Sigmoid colon (tissue), 7 donors: ENCODE results near the gene LRRC52. TPM values are rescaled to one million over a fixed set of nuclear protein-coding genes. Genes with fewer than 3 reads are reported as not detected.

Experiments
- DNase-seq: peaks from one replicate; pipeline ENCODE4 v3.0.0-alpha.2; 2019
- H3K27ac ChIP-seq, 4 donors: fragments of 200-600 bp; sonication (generic); one replicate each; pipeline ENCODE4 v1.5.1; 2016 to 2019; ENCODE audit warnings: mild to moderate bottlenecking in 1 of 4
- H3K27me3 ChIP-seq, 3 donors: fragments of 200-600 bp; sonication (generic); one replicate each; pipeline ENCODE4 v1.5.1; 2019; ENCODE audit warnings: mild to moderate bottlenecking in 1 of 3
- H3K36me3 ChIP-seq, 4 donors: fragments of 200-600 bp; sonication (generic); one replicate each; pipeline ENCODE4 v1.5.1; 2016 to 2019
- H3K4me1 ChIP-seq, 4 donors: fragments of 200-600 bp; sonication (generic); one replicate each; pipeline ENCODE4 v1.5.1; 2017 to 2019
- H3K4me3 ChIP-seq, 4 donors: fragments of 200-600 bp; sonication (generic); one replicate each; pipeline ENCODE4 v1.5.1; 2017 to 2019; ENCODE audit warnings: mild to moderate bottlenecking in 2 of 4, moderate library complexity in 1 of 4
- H3K9me3 ChIP-seq, 4 donors: fragments of 200-600 bp in 3 of 4; sonication (generic) in 3 of 4; one replicate each; pipeline versions ENCODE4 v1.5.1 to v1.6.1; 2013 to 2019
- CTCF ChIP-seq, 4 experiments: fragments of 450-650 bp in 3 of 4; fragments of 200-600 bp in 1 of 4; IDR thresholded peaks; one replicate each; pipeline ENCODE4 v1.5.1; 2016 to 2019; ENCODE audit warnings: antibody characterized with exemption in 4 of 4, mild to moderate bottlenecking in 3 of 4, moderate library complexity in 2 of 4
- EP300 ChIP-seq, 4 donors: sonication (generic); formaldehyde crosslinking; IDR thresholded peaks; one replicate each; pipeline ENCODE4 v1.6.1; 2017; ENCODE audit warnings: antibody characterized with exemption in 4 of 4
- POLR2A ChIP-seq, 2 donors: fragments of 450-650 bp; IDR thresholded peaks; one replicate each; pipeline ENCODE4 v1.6.1; 2016; ENCODE audit warnings: antibody characterized with exemption in 2 of 2, mild to moderate bottlenecking in 2 of 2, moderate library complexity in 2 of 2
- POLR2AphosphoS5 ChIP-seq, 4 donors: sonication (generic); formaldehyde crosslinking; IDR thresholded peaks; one replicate each; pipeline ENCODE4 v1.6.1; 2017; ENCODE audit warnings: antibody characterized with exemption in 4 of 4
- WGBS, 2 donors: extraction: QIAGEN DNeasy Blood & Tissue Kit; methylation state at CpG; one replicate each; pipeline ENCODE4 v1.1.7; 2013; 5-methylcytosine and 5-hydroxymethylcytosine counted together
- intact Hi-C: fragments of 100-400 bp; cut with DNase I; formaldehyde crosslinking; loops from one replicate; pipeline ENCODE4 v1.15.1; 2023
- polyA plus RNA-seq, 3 donors: library from polyadenylated mRNA; stranded (reverse); fragments of 200-250 nt; gene quantifications; one replicate each; pipeline ENCODE4 v1.2.3, GENCODE V29; 2013
- total RNA-seq, 4 donors: library from RNA; depleted of rRNA; stranded (reverse); fragments of >200 nt; gene quantifications; one replicate each; pipeline ENCODE4 v1.1.0, GENCODE V29; 2016
- donor health status: healthy with polysubstance abuse.
- donor health status: Bipolar disorder and iron deficiency.
- donor health status: healthy.

LRRC52 gene, protein sequence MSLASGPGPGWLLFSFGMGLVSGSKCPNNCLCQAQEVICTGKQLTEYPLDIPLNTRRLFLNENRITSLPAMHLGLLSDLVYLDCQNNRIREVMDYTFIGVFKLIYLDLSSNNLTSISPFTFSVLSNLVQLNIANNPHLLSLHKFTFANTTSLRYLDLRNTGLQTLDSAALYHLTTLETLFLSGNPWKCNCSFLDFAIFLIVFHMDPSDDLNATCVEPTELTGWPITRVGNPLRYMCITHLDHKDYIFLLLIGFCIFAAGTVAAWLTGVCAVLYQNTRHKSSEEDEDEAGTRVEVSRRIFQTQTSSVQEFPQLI
- total RNA-seq (not detected), polyA plus RNA-seq (not detected)

- WGBS, 2 donors: 18 to 22% methylated on average over 12 of the region's 12 CpGs
- intact Hi-C loops: no loop called here
- Histone ChIP-seq H3K4me1 (peaks cover 0 to 6% (median 0%) of the 10 kb centered on the region in 4 donors), H3K9me3 (no peaks in the 10 kb centered on the region), H3K36me3 (no peaks in the 10 kb centered on the region), H3K27ac (no peak within 1 kb of the TSS), H3K4me3 (no peak within 1 kb of the TSS), H3K27me3 (peaks cover 0 to 7% (median 0%) of the 10 kb centered on the region in 3 donors)
- DNase-seq: no peak
- TF ChIP-seq EP300 (IDR thresholded peaks at IDR 0.05) (no peak), POLR2A (IDR thresholded peaks at IDR 0.05) (no peak), CTCF (IDR thresholded peaks at IDR 0.05) (no peak), POLR2AphosphoS5 (IDR thresholded peaks at IDR 0.05) (no peak)
These were observed at the start of gene LRRC52 for GRCh38 chr1:165543532-165544438. TSS of gene LRRC52 (plus strand) at chr1:165544000. CDS start at chr1:165544297, 297 bp downstream.

DNA sequence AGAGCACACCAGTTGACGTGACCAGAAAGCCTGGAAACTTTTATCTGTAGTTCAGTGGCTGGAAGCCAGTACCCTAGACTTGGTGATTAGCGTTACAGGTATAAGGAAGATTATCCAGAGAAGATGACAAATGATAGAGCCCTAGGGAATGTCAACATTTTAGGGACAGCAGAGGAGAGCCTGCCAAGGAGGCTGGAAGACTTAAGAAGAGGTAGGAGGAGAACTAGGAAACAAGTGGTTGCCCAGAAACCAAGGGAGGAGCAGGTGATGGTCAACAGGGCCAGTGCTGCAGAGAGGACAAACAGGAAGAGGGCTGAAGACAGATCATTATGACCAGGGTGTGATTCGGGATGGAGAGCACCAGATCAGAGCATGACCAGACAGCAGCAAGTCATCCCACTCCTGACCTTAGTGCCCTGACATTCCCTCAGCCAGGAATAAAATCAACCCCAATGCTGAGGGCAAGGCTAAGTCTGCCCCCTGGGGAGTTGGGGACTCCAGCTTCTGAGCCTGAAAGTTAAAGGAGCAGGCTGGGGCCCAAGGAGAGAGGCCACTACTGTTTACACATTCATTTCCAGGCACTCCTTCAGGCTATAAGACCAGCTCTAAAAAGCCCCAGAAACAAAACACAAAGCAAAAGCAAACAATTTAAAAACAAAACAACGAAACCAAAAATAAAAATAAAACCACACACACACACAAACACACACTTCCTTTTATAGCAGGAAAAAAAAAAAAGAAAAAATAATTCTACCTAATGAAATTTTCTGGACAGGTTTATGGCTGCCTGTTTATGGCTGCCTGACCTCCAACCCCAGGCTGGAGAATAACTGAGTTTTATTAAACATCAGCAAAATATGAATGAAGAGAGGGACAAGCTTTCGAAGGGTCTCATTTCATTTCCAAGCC lies 48.6 kb upstream of the LRRC52 start:
- no peaks in the 10 kb centered on the region for H3K9me3 ChIP-seq
- no peak overlapping the region for H3K27ac ChIP-seq
- intact Hi-C loops: no loop called here
- DNase-seq: no peak
- no peaks in the 10 kb centered on the region for H3K27me3 ChIP-seq
- H3K4me3 ChIP-seq: no peak overlapping the region
- WGBS, 2 donors: 49 to 60% methylated on average over 5 of the region's 5 CpGs
- TF ChIP-seq POLR2AphosphoS5 (IDR thresholded peaks at IDR 0.05): no peak
- no peaks in the 10 kb centered on the region for H3K36me3 ChIP-seq
- no peaks in the 10 kb centered on the region for H3K4me1 ChIP-seq

GRCh38 chr1:165495858-165496205 lies 48.0 kb upstream of the LRRC52 start:
- Histone ChIP-seq H3K4me3 (no peak overlapping the region), H3K36me3 (no peaks in the 10 kb centered on the region), H3K27ac (no peak overlapping the region), H3K27me3 (no peaks in the 10 kb centered on the region), H3K9me3 (no peaks in the 10 kb centered on the region), H3K4me1 (no peaks in the 10 kb centered on the region)
- intact Hi-C loops: no loop called here
- TF ChIP-seq EP300 (IDR thresholded peaks at IDR 0.05): no peak
- no peak for TF ChIP-seq POLR2A (IDR thresholded peaks at IDR 0.05)
- TF ChIP-seq CTCF (IDR thresholded peaks at IDR 0.05): no peak
- TF ChIP-seq POLR2AphosphoS5 (IDR thresholded peaks at IDR 0.05): no peak
- no peak for DNase-seq
- WGBS, 2 donors: 50 to 59% methylated on average over 3 of the region's 3 CpGs

GRCh38 chr1:165496501-165496900 lies 47.3 kb upstream of the LRRC52 start:
- 43 to 85% methylated on average over 1 of the region's 1 CpG for WGBS, 2 donors
- Histone ChIP-seq H3K27me3 (no peaks in the 10 kb centered on the region), H3K27ac (no peak overlapping the region), H3K4me1 (no peaks in the 10 kb centered on the region), H3K4me3 (no peak overlapping the region), H3K36me3 (no peaks in the 10 kb centered on the region), H3K9me3 (no peaks in the 10 kb centered on the region)
- TF ChIP-seq CTCF (IDR thresholded peaks at IDR 0.05): no peak
- no peak for TF ChIP-seq EP300 (IDR thresholded peaks at IDR 0.05)
- TF ChIP-seq POLR2AphosphoS5 (IDR thresholded peaks at IDR 0.05): no peak
- no peak for TF ChIP-seq POLR2A (IDR thresholded peaks at IDR 0.05)
- intact Hi-C loops: no loop called here
- no peak for DNase-seq
